Uterus (tissue), 4 donors: ENCODE data around the gene S1PR1. TPM values are rescaled to one million over a fixed set of nuclear protein-coding genes. Genes with fewer than 3 reads are reported as not detected.

Experiments used
- DNase-seq, 2 donors: peaks; one replicate each; pipeline ENCODE4 v3.0.0-alpha.2; 2019 to 2020
- H3K27ac ChIP-seq, 2 donors: fragments of 200-600 bp; sonication (generic); 1 replicate in 1 of 2; 2 replicates in 1 of 2; pipeline ENCODE4 v1.5.1; 2016 to 2018
- H3K27me3 ChIP-seq, 2 donors: fragments of 200-600 bp; sonication (generic); one replicate each; pipeline ENCODE4 v1.5.1; 2018 to 2019; ENCODE audit warnings: control low read depth in 1 of 2
- H3K36me3 ChIP-seq, 2 donors: fragments of 200-600 bp; sonication (generic); one replicate each; pipeline ENCODE4 v1.5.1; 2019; ENCODE audit warnings: control low read depth in 1 of 2
- H3K4me1 ChIP-seq, 2 donors: fragments of 200-600 bp; sonication (generic); one replicate each; pipeline ENCODE4 v1.5.1; 2018 to 2019; ENCODE audit warnings: control low read depth in 1 of 2
- H3K4me3 ChIP-seq, 2 donors: fragments of 200-600 bp; sonication (generic); 1 replicate in 1 of 2; 2 replicates in 1 of 2; pipeline ENCODE4 v1.5.1; 2018 to 2019; ENCODE audit warnings: mild to moderate bottlenecking in 1 of 2
- H3K9me3 ChIP-seq, 2 donors: fragments of 200-600 bp; sonication (generic); one replicate each; pipeline ENCODE4 v1.5.1; 2019; ENCODE audit warnings: control low read depth in 1 of 2
- CTCF ChIP-seq, 4 experiments: fragments of 200-600 bp in 2 of 4; fragments of 450-650 bp in 2 of 4; sonication (generic) in 2 of 4; IDR thresholded peaks; one replicate each; pipeline ENCODE4 v1.5.1; 2016 to 2019; ENCODE audit warnings: antibody characterized with exemption in 4 of 4, mild to moderate bottlenecking in 2 of 4, moderate library complexity in 1 of 4
- POLR2A ChIP-seq, 2 donors: fragments of 450-650 bp; IDR thresholded peaks; one replicate each; pipeline ENCODE4 v1.6.1; 2016; ENCODE audit warnings: antibody characterized with exemption in 2 of 2, mild to moderate bottlenecking in 1 of 2, moderate library complexity in 1 of 2
- intact Hi-C: fragments of 100-400 bp; cut with DNase I; formaldehyde crosslinking; loops from one replicate; pipeline ENCODE4 v1.15.1; 2023; ENCODE audit warnings: low total_unique reads
- total RNA-seq, 4 donors: library from RNA; depleted of rRNA in 3 of 4; stranded (reverse); fragments of >200 nt in 3 of 4; gene quantifications; one replicate each; pipeline versions ENCODE4 v1.1.0 to v1.2.4, GENCODE V29; 2014 to 2023
- donor health status: DM: yes; HTN: yes; CAD: no.

The S1PR1 gene
- total RNA-seq, 4 donors from 2014 or later: 25.6 to 97.9 (median 64.2) TPM

GRCh38 chr1:101191049-101191448 lies 45.8 kb upstream of the S1PR1 start:
- TF ChIP-seq POLR2A (IDR thresholded peaks at IDR 0.05) (no peak), CTCF (IDR thresholded peaks at IDR 0.05) (no peak)
- Histone ChIP-seq H3K36me3 (no peaks in the 10 kb centered on the region), H3K4me3 (no peak overlapping the region), H3K9me3 (no peaks in the 10 kb centered on the region), H3K4me1 (no peaks in the 10 kb centered on the region), H3K27ac (no peak overlapping the region), H3K27me3 (no peaks in the 10 kb centered on the region)
- DNase-seq: no peak
- intact Hi-C loops: no loop called here

- Histone ChIP-seq H3K27me3 (no peaks in the 10 kb centered on the region), H3K4me3 (no peak overlapping the region), H3K36me3 (no peaks in the 10 kb centered on the region), H3K9me3 (no peaks in the 10 kb centered on the region), H3K27ac (no peak overlapping the region), H3K4me1 (no peaks in the 10 kb centered on the region)
- intact Hi-C loops: no loop called here
- TF ChIP-seq POLR2A (IDR thresholded peaks at IDR 0.05) (no peak), CTCF (IDR thresholded peaks at IDR 0.05) (no peak)
- no peak for DNase-seq
Observed at GRCh38 chr1:101193733-101194169, 43.1 kb upstream of the S1PR1 start.

GRCh38 chr1:101194746-101195145 lies 42.1 kb upstream of the S1PR1 start:
- Histone ChIP-seq H3K27ac (no peak overlapping the region), H3K4me3 (no peak overlapping the region), H3K4me1 (no peaks in the 10 kb centered on the region), H3K27me3 (no peaks in the 10 kb centered on the region), H3K9me3 (no peaks in the 10 kb centered on the region), H3K36me3 (no peaks in the 10 kb centered on the region)
- intact Hi-C loops: no loop called here
- no peak for DNase-seq
- TF ChIP-seq CTCF (IDR thresholded peaks at IDR 0.05): no peak
- no peak for TF ChIP-seq POLR2A (IDR thresholded peaks at IDR 0.05)

GRCh38 chr1:101196668-101197067 lies 40.2 kb upstream of the S1PR1 start:
- no peaks in the 10 kb centered on the region for H3K36me3 ChIP-seq
- no peak overlapping the region for H3K27ac ChIP-seq
- no peak for DNase-seq
- H3K4me3 ChIP-seq: no peak overlapping the region
- intact Hi-C loops: no loop called here
- no peaks in the 10 kb centered on the region for H3K27me3 ChIP-seq
- H3K9me3 ChIP-seq: no peaks in the 10 kb centered on the region
- TF ChIP-seq POLR2A (IDR thresholded peaks at IDR 0.05) (no peak), CTCF (IDR thresholded peaks at IDR 0.05) (no peak)
- no peaks in the 10 kb centered on the region for H3K4me1 ChIP-seq

GRCh38 chr1:101198842-101199636 lies 37.8 kb upstream of the S1PR1 start:
- Histone ChIP-seq H3K27me3 (no peaks in the 10 kb centered on the region), H3K36me3 (no peaks in the 10 kb centered on the region), H3K27ac (no peak overlapping the region), H3K9me3 (no peaks in the 10 kb centered on the region), H3K4me1 (no peaks in the 10 kb centered on the region), H3K4me3 (no peak overlapping the region)
- TF ChIP-seq POLR2A (IDR thresholded peaks at IDR 0.05) (no peak), CTCF (IDR thresholded peaks at IDR 0.05) (no peak)
- intact Hi-C loops: no loop called here
- DNase-seq: no peak
